ENCODE data around the gene PLD3.

The PLD3 gene

GRCh38 chr19:40414542-40415535 is 66.3 kb downstream of the PLD3 start:
- no peak for DNase-seq (ENCODE audit: low read depth)

- DNase-seq (ENCODE audit: low read depth), result no peak
These were observed 67.3 kb downstream of the PLD3 start for GRCh38 chr19:40415768-40416167.

- no peak for DNase-seq (ENCODE audit: low read depth)
These were observed 68.6 kb downstream of the PLD3 start for GRCh38 chr19:40416918-40417642.

- no peak for DNase-seq (ENCODE audit: low read depth)
These were observed 69.1 kb downstream of the PLD3 start for GRCh38 chr19:40417643-40417981.

- no peak for DNase-seq (ENCODE audit: low read depth)
These were observed 69.5 kb downstream of the PLD3 start for GRCh38 chr19:40418040-40418439.

GRCh38 chr19:40419066-40419612 is 70.6 kb downstream of the PLD3 start:
- no peak for DNase-seq (ENCODE audit: low read depth)

- DNase-seq (ENCODE audit: low read depth), result no peak
These were observed 71.3 kb downstream of the PLD3 start for GRCh38 chr19:40419780-40420179.

- DNase-seq (ENCODE audit: low read depth), result no peak
These were observed 71.9 kb downstream of the PLD3 start for GRCh38 chr19:40420451-40420765.

GRCh38 chr19:40420766-40421765 is 72.6 kb downstream of the PLD3 start:
- peak; percentile 36 for DNase-seq (ENCODE audit: low read depth)

GRCh38 chr19:40421993-40422747 is 73.7 kb downstream of the PLD3 start:
- no peak for DNase-seq (ENCODE audit: low read depth)

- DNase-seq (ENCODE audit: low read depth), result no peak
These were observed 74.5 kb downstream of the PLD3 start for GRCh38 chr19:40422748-40423566.

- DNase-seq (ENCODE audit: low read depth), result no peak
These were observed 75.4 kb downstream of the PLD3 start for GRCh38 chr19:40423938-40424337.

GRCh38 chr19:40424637-40425449 is 76.3 kb downstream of the PLD3 start:
- DNase-seq (ENCODE audit: low read depth), result no peak

GRCh38 chr19:40425450-40426287 is 77.2 kb downstream of the PLD3 start, which contains the start of gene SERTAD1:
Gene SERTAD1, minus strand, starts transcription at chr19:40425992. Its CDS starts 2,446 bp downstream, at chr19:40423546.
- DNase-seq (ENCODE audit: low read depth), result peak; percentile 100

Data from stimulated activated CD8-positive, alpha-beta memory T cell treated with anti-CD3 and anti-CD28 coated beads, Interleukin-7, amount 100 ng/mL, for 24 hours (primary cell).